Measurements from ENCODE around the gene DNAJC4. TPM values are rescaled to one million over a fixed set of nuclear protein-coding genes. Genes with fewer than 3 reads are reported as not detected.

DNAJC4 gene
- polyA plus RNA-seq, 3 donors = 25.5 to 78.9 (median 32.5) TPM

DNA sequence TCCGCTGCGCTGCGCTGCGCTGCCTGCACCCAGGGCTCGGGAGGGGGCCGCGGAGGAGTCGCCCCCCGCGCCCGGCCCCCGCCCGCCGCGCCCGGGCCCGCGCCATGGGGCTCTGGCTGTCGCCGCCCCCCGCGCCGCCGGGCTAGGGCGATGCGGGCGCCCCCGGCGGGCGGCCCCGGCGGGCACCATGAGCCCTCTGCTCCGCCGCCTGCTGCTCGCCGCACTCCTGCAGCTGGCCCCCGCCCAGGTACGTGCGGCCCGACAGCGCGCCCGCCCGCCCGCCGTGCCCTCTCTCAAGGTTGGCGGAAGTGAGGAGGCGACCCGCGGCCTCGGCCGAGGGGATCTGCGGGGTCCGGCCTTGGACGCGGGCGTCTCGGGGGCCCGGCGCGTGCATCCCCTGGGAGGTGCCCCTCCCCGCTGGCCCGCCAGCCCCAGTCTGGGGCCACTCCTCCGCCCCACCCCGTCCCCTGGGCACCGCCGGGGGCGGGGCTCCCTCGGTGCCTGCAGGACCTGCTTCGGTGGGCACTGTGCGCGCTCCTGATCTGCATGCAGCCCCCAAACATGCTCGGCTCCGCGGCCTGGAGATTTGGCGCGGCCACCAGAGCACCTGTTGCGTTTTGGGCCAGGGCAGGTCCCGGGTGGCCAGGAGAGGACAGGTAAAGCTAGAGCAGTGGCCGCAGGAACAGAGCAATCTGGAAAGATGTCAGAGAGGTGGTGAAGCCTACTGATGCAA is 4.5 kb downstream of the DNAJC4 start:
- peak overlapping the region; percentile 77 to 85 for H3K4me3 Mint-ChIP-seq
- peak in 1 of 3 donors; percentile 13 for DNase-seq
- H3K27ac Mint-ChIP-seq = peak overlapping the region in 1 of 7 donors; percentile 25
- Histone ChIP-seq H3K4me2 (replicated peaks; ENCODE audit: extremely low read depth, low read length, poor library complexity, severe bottlenecking) (peak overlapping the region; percentile 84), H3K9me3 (replicated peaks in 1 of 2; ENCODE audit: control insufficient read depth in 1 of 2, insufficient read depth in 1 of 2, low read length in 2 of 2) (no peaks in the 10 kb centered on the region), H3K4me3 (replicated peaks in 1 of 3; ENCODE audit: low read depth in 2 of 3, low read length in 3 of 3) (peak overlapping the region in 2 of 3 experiments; percentile 20 to 75), H3K9ac (ENCODE audit: insufficient read depth, low read length, poor library complexity, severe bottlenecking) (peak overlapping the region; percentile 54), H3K27ac (ENCODE audit: low read depth in 1 of 2, low read length in 2 of 2) (no peak overlapping the region), H2AFZ (ENCODE audit: insufficient read depth, low read depth, low read length, poor library complexity, severe bottlenecking) (peak overlapping the region; percentile 61), H3K4me1 (ENCODE audit: control insufficient read depth in 1 of 2, insufficient read depth in 2 of 2, low read length in 2 of 2) (peaks cover 53 to 74% of the 10 kb centered on the region in 2 donors), H3K36me3 (replicated peaks in 1 of 2; ENCODE audit: control insufficient read depth in 1 of 2, insufficient read depth in 2 of 2, low read length in 2 of 2) (no peaks in the 10 kb centered on the region), H3K79me2 (ENCODE audit: insufficient read depth, low read length) (no peaks in the 10 kb centered on the region), H3K27me3 (ENCODE audit: control insufficient read depth in 2 of 2, insufficient read depth in 2 of 2, low read length in 2 of 2) (peaks cover 0 to 7% of the 10 kb centered on the region in 2 donors), H4K20me1 (ENCODE audit: insufficient read depth, low read length) (no peaks in the 10 kb centered on the region)
- H3K36me3 Mint-ChIP-seq = peaks cover 16 to 24% of the 10 kb centered on the region in 2 donors
- H3K4me1 Mint-ChIP-seq = peaks cover 52% of the 10 kb centered on the region
- peaks cover 0 to 8% (median 2%) of the 10 kb centered on the region in 7 donors for H3K9me3 Mint-ChIP-seq
- 1% methylated on average over 72 of the region's 80 CpGs for WGBS (ENCODE audit: insufficient coverage)
- intact Hi-C loops (cut with micrococcal nuclease) = no loop called here
- TF ChIP-seq, protein P1, sequence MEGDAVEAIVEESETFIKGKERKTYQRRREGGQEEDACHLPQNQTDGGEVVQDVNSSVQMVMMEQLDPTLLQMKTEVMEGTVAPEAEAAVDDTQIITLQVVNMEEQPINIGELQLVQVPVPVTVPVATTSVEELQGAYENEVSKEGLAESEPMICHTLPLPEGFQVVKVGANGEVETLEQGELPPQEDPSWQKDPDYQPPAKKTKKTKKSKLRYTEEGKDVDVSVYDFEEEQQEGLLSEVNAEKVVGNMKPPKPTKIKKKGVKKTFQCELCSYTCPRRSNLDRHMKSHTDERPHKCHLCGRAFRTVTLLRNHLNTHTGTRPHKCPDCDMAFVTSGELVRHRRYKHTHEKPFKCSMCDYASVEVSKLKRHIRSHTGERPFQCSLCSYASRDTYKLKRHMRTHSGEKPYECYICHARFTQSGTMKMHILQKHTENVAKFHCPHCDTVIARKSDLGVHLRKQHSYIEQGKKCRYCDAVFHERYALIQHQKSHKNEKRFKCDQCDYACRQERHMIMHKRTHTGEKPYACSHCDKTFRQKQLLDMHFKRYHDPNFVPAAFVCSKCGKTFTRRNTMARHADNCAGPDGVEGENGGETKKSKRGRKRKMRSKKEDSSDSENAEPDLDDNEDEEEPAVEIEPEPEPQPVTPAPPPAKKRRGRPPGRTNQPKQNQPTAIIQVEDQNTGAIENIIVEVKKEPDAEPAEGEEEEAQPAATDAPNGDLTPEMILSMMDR (IDR thresholded peaks at IDR 0.05) = no peak
- H3K27me3 Mint-ChIP-seq (ENCODE audit: low read depth in 3 of 3) = peaks cover 11 to 21% (median 20%) of the 10 kb centered on the region in 3 donors

DNA sequence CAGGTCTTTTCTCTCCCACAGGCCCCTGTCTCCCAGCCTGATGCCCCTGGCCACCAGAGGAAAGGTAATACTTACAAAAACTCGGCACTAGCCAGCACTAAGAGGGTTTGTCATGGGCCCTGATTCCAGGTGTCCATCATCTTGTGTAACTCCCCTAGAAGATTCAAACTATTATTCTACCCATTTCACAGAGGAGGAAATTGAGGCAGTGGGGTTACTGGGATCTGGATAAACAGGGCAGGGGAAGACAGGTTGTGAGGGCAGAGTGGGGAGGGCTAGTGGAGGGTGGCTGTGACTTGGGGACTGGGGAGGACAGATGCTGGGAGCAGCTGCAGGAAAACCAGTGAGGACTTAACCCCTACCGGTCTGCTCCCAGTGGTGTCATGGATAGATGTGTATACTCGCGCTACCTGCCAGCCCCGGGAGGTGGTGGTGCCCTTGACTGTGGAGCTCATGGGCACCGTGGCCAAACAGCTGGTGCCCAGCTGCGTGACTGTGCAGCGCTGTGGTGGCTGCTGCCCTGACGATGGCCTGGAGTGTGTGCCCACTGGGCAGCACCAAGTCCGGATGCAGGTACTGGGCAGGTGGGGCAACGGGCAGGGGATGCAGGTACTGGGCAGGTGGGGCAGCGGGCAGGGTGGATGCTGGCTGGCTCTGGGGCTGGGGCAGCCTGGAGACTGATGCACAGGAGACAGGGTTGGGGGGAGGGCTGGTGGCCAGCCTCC is 5.3 kb downstream of the DNAJC4 start:
- Histone ChIP-seq H3K4me1 (ENCODE audit: control insufficient read depth in 1 of 2, insufficient read depth in 2 of 2, low read length in 2 of 2) (peaks cover 58 to 73% of the 10 kb centered on the region in 2 donors), H3K27ac (ENCODE audit: low read depth in 1 of 2, low read length in 2 of 2) (no peak overlapping the region), H2AFZ (ENCODE audit: insufficient read depth, low read depth, low read length, poor library complexity, severe bottlenecking) (no peak overlapping the region), H3K36me3 (replicated peaks in 1 of 2; ENCODE audit: control insufficient read depth in 1 of 2, insufficient read depth in 2 of 2, low read length in 2 of 2) (no peaks in the 10 kb centered on the region), H3K27me3 (ENCODE audit: control insufficient read depth in 2 of 2, insufficient read depth in 2 of 2, low read length in 2 of 2) (peaks cover 0 to 7% of the 10 kb centered on the region in 2 donors), H3K9me3 (replicated peaks in 1 of 2; ENCODE audit: control insufficient read depth in 1 of 2, insufficient read depth in 1 of 2, low read length in 2 of 2) (no peaks in the 10 kb centered on the region), H4K20me1 (ENCODE audit: insufficient read depth, low read length) (no peaks in the 10 kb centered on the region), H3K4me3 (replicated peaks in 1 of 3; ENCODE audit: low read depth in 2 of 3, low read length in 3 of 3) (peak overlapping the region in 1 of 3 experiments; percentile 75), H3K79me2 (ENCODE audit: insufficient read depth, low read length) (no peaks in the 10 kb centered on the region), H3K4me2 (replicated peaks; ENCODE audit: extremely low read depth, low read length, poor library complexity, severe bottlenecking) (peak overlapping the region; percentile 84), H3K9ac (ENCODE audit: insufficient read depth, low read length, poor library complexity, severe bottlenecking) (peak overlapping the region; percentile 54)
- intact Hi-C loops (cut with micrococcal nuclease) = no loop called here
- H3K4me1 Mint-ChIP-seq = peaks cover 58% of the 10 kb centered on the region
- H3K27me3 Mint-ChIP-seq (ENCODE audit: low read depth in 3 of 3) = peaks cover 11 to 21% (median 21%) of the 10 kb centered on the region in 3 donors
- peak overlapping the region in 3 of 7 donors; percentile 5 to 26 (median 25) for H3K27ac Mint-ChIP-seq
- DNase-seq = no peak
- peak overlapping the region; percentile 77 to 85 for H3K4me3 Mint-ChIP-seq
- H3K9me3 Mint-ChIP-seq = peaks cover 0 to 8% (median 2%) of the 10 kb centered on the region in 7 donors
- over 99% methylated on average over 10 of the region's 12 CpGs for WGBS (ENCODE audit: insufficient coverage)
- H3K36me3 Mint-ChIP-seq = peaks cover 16 to 24% of the 10 kb centered on the region in 2 donors
- TF ChIP-seq, protein P1 (IDR thresholded peaks at IDR 0.05) = no peak
